Stimulated activated CD8-positive, alpha-beta memory T cell treated with anti-CD3 and anti-CD28 coated beads, Interleukin-7, amount 100 ng/mL, for 1 hour (primary cell): ENCODE data around the gene SPINT3.

Source experiments
- DNase-seq, 2 donors: peaks; one replicate each; pipeline ENCODE4 v3.0.0-alpha.2; 2020; ENCODE audit warnings: low read depth in 2 of 2

Gene SPINT3

GRCh38 chr20:45462711-45463509 is 52.5 kb downstream of the SPINT3 start:
- no peak for DNase-seq
